GM23338 (cell line): ENCODE results near the gene MGAT4B. TPM values are rescaled to one million over a fixed set of nuclear protein-coding genes. Genes with fewer than 3 reads are reported as not detected.

ENCODE experiments used
- ATAC-seq: fragments of 200-7000 bp; cut with Tn5 transposase; 3 replicates; pipeline ENCODE4 v1.9.1; 2020
- DNase-seq: peaks from one replicate; pipeline ENCODE4 v3.0.0-alpha.2; 2015; ENCODE audit warnings: low spot score
- H2AFZ ChIP-seq: fragments of 200-600 bp; sonication (generic); 2 replicates; pipeline ENCODE4 v1.8.0; 2016; ENCODE audit warnings: antibody characterized with exemption, mild to moderate bottlenecking, moderate library complexity
- H3F3A ChIP-seq: fragments of 200-600 bp; sonication (generic); replicated peaks from 2 replicates; pipeline ENCODE4 v1.8.0; 2017; ENCODE audit warnings: antibody characterized with exemption, mixed run types, low read depth
- H3K27ac ChIP-seq: fragments of 200-600 bp; sonication (generic); 2 replicates; pipeline ENCODE4 v1.6.1; 2016; ENCODE audit warnings: low read depth
- H3K27me3 ChIP-seq: fragments of 200-600 bp; sonication (generic); 2 replicates; pipeline ENCODE4 v1.8.0; 2016; ENCODE audit warnings: mild to moderate bottlenecking, mixed run types, moderate library complexity; ENCODE audit not compliant: insufficient read depth
- H3K36me3 ChIP-seq: fragments of 200-600 bp; sonication (generic); 2 replicates; pipeline ENCODE4 v1.8.0; 2016; ENCODE audit warnings: mild to moderate bottlenecking; ENCODE audit not compliant: insufficient read depth
- H3K4me1 ChIP-seq: fragments of 200-600 bp; sonication (generic); 2 replicates; pipeline ENCODE4 v1.8.0; 2016; ENCODE audit warnings: mild to moderate bottlenecking, moderate library complexity; ENCODE audit not compliant: insufficient read depth
- H3K4me2 ChIP-seq: fragments of 200-600 bp; sonication (generic); 2 replicates; pipeline ENCODE4 v1.7.1; 2017; ENCODE audit warnings: mixed run types
- H3K4me3 ChIP-seq: fragments of 200-600 bp; sonication (generic); 2 replicates; pipeline ENCODE4 v1.6.1; 2016; ENCODE audit warnings: mixed run types
- H3K79me2 ChIP-seq: fragments of 200-600 bp; sonication (generic); replicated peaks from 2 replicates; pipeline ENCODE4 v1.8.0; 2017; ENCODE audit warnings: mild to moderate bottlenecking; ENCODE audit not compliant: insufficient read depth
- H3K9me2 ChIP-seq: fragments of 200-600 bp; sonication (generic); 2 replicates; pipeline ENCODE4 v1.8.0; 2017; ENCODE audit not compliant: insufficient read depth
- H4K20me1 ChIP-seq: fragments of 200-600 bp; sonication (generic); replicated peaks from 2 replicates; pipeline ENCODE4 v1.8.0; 2017; ENCODE audit warnings: mild to moderate bottlenecking; ENCODE audit not compliant: insufficient read depth
- H3K27ac Mint-ChIP-seq: 2 replicates; pipeline ENCODE4 v1.8.0; 2020; ENCODE audit warnings: inconsistent platforms, mild to moderate bottlenecking, moderate library complexity, mixed read lengths
- H3K27me3 Mint-ChIP-seq: 3 replicates; pipeline ENCODE4 v1.8.0; 2022; ENCODE audit warnings: low read depth, mild to moderate bottlenecking, moderate library complexity, mixed read lengths, inconsistent platforms; ENCODE audit not compliant: insufficient read depth, poor library complexity
- H3K36me3 Mint-ChIP-seq: 3 replicates; pipeline ENCODE4 v1.8.0; 2021; ENCODE audit warnings: low read depth, mild to moderate bottlenecking, inconsistent platforms, moderate library complexity, mixed read lengths
- H3K4me1 Mint-ChIP-seq: 3 replicates; pipeline ENCODE4 v1.8.0; 2020; ENCODE audit warnings: mild to moderate bottlenecking, inconsistent platforms, mixed read lengths
- H3K4me3 Mint-ChIP-seq: 3 replicates; pipeline ENCODE4 v1.8.0; 2021; ENCODE audit warnings: moderate library complexity, mild to moderate bottlenecking, inconsistent platforms, mixed read lengths
- H3K9me3 Mint-ChIP-seq: 3 replicates; pipeline ENCODE4 v1.8.0; 2020; ENCODE audit warnings: moderate library complexity, mild to moderate bottlenecking, inconsistent platforms, mixed read lengths
- CREB1 ChIP-seq: fragments of 250-450 bp; sonication (Bioruptor Pico); IDR thresholded peaks from 2 replicates; pipeline ENCODE4 v1.5.0; 2020; ENCODE audit warnings: low read depth, mild to moderate bottlenecking, moderate library complexity
- EZH2 ChIP-seq: fragments of 200-600 bp; sonication (generic); IDR thresholded peaks from one replicate; pipeline ENCODE4 v1.8.0; 2017; ENCODE audit warnings: antibody characterized with exemption, mild to moderate bottlenecking, low read depth; ENCODE audit not compliant: unreplicated experiment
- EZH2phosphoT487 ChIP-seq: fragments of 200-600 bp; sonication (generic); IDR thresholded peaks from one replicate; pipeline ENCODE4 v1.8.1; 2018; ENCODE audit warnings: antibody characterized with exemption; ENCODE audit not compliant: unreplicated experiment
- JUNB ChIP-seq: IDR thresholded peaks from one replicate; pipeline ENCODE4 v1.6.1; 2016; ENCODE audit warnings: antibody characterized with exemption; ENCODE audit not compliant: unreplicated experiment
- POLR2AphosphoS5 ChIP-seq: IDR thresholded peaks from 2 replicates; pipeline ENCODE4 v1.6.1; 2016; ENCODE audit warnings: antibody characterized with exemption, low read depth
- STAT1 ChIP-seq: IDR thresholded peaks from one replicate; pipeline ENCODE4 v1.6.1; 2016; ENCODE audit warnings: antibody characterized with exemption; ENCODE audit not compliant: unreplicated experiment
- ZNF331 ChIP-seq: fragments of 250-450 bp; sonication (Bioruptor Pico); IDR thresholded peaks from 2 replicates; pipeline ENCODE4 v1.5.0; 2020; ENCODE audit warnings: low read depth, mild to moderate bottlenecking, moderate library complexity
- long read RNA-seq: library from polyadenylated mRNA; unstranded; transcript quantifications from one replicate; pipeline ENCODE4 v2.0.0, GENCODE V29; 2020; ENCODE audit not compliant: unreplicated experiment
- polyA plus RNA-seq: library from polyadenylated mRNA; unstranded; fragments of >200 nt; fragmentation: Nextera tagmentation; extraction: Ambion mirVana; gene quantifications from 2 replicates; pipeline ENCODE4 v1.2.1, GENCODE V29; 2016
- total RNA-seq: library from RNA; depleted of rRNA; stranded (reverse); fragments of >200 nt; shearing (Covaris generic); gene quantifications from 2 replicates; pipeline ENCODE4 v1.2.3, GENCODE V29; 2014; rRNA removed
- TF ChIP-seq, protein P1 (sequence below): fragments of 250-450 bp; sonication (Bioruptor Pico); IDR thresholded peaks from 2 replicates; pipeline ENCODE4 v1.5.0; 2020; ENCODE audit warnings: mild to moderate bottlenecking, moderate library complexity

Gene MGAT4B
- total RNA-seq (101 and 102 TPM in 2 replicates), polyA plus RNA-seq (32.3 and 37.7 TPM in 2 replicates)
- long read RNA-seq, partial matches to known transcripts: 3 of 3 reads
- long read RNA-seq, other reads (novel, unspliced or antisense): 0 of 3 reads

DNA sequence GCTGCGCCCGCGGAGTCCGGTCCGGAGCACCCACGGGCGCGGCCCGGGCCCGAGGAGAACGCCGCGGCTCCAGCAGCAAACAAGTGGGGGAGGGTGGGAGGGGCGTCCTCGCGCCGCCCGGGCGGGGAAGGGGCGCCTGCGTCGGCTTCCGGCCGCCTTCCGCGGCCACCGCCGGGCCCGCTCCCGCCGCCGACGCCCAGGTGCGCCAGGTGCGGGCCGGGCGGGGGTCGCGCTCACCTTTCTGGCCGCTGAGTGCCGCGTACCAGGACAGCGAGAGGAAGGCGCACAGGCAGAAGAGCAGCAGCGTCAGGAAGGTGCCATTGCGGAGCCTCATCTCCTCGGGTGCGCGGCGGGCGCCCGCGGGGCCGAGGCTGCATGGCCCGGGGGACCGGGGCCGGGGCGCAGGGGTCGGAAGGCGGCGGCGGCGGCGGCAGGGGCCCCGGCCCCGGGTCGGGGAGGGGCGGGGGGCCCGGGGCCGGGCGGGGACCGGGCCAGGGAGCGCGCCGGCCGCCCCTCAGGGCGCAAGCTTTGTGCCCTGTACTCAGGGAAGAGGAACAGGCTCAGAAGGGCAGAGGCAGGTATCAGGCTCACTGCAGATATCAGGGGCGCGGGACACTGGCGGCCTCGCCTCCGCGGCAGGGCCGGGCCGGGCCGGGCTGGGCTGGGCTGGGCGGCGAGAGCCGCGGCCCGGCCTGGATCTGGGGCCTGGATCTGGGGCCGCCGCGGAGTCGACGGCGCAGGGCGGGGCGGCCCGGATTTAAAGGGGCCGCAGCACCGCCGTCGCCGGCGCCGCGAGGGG is at the start of gene MGAT4B:
MGAT4B (minus strand) TSS at position 617 of the 799 bp plus-strand sequence; CDS start at position 334, 283 bp downstream.
- Histone ChIP-seq H3K36me3 (no peaks in the 10 kb centered on the region), H3K27ac (no peak within 1 kb of the TSS), H3K79me2 (peaks cover 22% of the 10 kb centered on the region), H3K4me2 (peak within 1 kb of the TSS; percentile 92), H3F3A (peaks cover 13% of the 10 kb centered on the region), H2AFZ (peak within 1 kb of the TSS; percentile 32; the same call in 1 of the 2 replicates), H3K4me3 (peak within 1 kb of the TSS; percentile 77), H4K20me1 (peaks cover 17% of the 10 kb centered on the region), H3K9me2 (no peaks in the 10 kb centered on the region), H3K4me1 (peaks cover 8% of the 10 kb centered on the region), H3K27me3 (no peaks in the 10 kb centered on the region)
- Mint-ChIP-seq H3K27me3 (peaks cover 27% of the 10 kb centered on the region), H3K36me3 (peaks cover 12% of the 10 kb centered on the region; the same call in 1 of the 3 replicates), H3K9me3 (no peaks in the 10 kb centered on the region), H3K27ac (no peak within 1 kb of the TSS), H3K4me3 (peak within 1 kb of the TSS; percentile 80), H3K4me1 (peaks cover 30% of the 10 kb centered on the region)
- TF ChIP-seq POLR2AphosphoS5 (peak; percentile 82), ZNF331 (CRISPR knock-in tag) (no peak), STAT1 (no peak), EZH2phosphoT487 (no peak), EZH2 (no peak), JUNB (no peak), CREB1 (CRISPR knock-in tag) (peak; percentile 60; the same call in 1 of the 2 replicates)
- TF ChIP-seq, protein P1, sequence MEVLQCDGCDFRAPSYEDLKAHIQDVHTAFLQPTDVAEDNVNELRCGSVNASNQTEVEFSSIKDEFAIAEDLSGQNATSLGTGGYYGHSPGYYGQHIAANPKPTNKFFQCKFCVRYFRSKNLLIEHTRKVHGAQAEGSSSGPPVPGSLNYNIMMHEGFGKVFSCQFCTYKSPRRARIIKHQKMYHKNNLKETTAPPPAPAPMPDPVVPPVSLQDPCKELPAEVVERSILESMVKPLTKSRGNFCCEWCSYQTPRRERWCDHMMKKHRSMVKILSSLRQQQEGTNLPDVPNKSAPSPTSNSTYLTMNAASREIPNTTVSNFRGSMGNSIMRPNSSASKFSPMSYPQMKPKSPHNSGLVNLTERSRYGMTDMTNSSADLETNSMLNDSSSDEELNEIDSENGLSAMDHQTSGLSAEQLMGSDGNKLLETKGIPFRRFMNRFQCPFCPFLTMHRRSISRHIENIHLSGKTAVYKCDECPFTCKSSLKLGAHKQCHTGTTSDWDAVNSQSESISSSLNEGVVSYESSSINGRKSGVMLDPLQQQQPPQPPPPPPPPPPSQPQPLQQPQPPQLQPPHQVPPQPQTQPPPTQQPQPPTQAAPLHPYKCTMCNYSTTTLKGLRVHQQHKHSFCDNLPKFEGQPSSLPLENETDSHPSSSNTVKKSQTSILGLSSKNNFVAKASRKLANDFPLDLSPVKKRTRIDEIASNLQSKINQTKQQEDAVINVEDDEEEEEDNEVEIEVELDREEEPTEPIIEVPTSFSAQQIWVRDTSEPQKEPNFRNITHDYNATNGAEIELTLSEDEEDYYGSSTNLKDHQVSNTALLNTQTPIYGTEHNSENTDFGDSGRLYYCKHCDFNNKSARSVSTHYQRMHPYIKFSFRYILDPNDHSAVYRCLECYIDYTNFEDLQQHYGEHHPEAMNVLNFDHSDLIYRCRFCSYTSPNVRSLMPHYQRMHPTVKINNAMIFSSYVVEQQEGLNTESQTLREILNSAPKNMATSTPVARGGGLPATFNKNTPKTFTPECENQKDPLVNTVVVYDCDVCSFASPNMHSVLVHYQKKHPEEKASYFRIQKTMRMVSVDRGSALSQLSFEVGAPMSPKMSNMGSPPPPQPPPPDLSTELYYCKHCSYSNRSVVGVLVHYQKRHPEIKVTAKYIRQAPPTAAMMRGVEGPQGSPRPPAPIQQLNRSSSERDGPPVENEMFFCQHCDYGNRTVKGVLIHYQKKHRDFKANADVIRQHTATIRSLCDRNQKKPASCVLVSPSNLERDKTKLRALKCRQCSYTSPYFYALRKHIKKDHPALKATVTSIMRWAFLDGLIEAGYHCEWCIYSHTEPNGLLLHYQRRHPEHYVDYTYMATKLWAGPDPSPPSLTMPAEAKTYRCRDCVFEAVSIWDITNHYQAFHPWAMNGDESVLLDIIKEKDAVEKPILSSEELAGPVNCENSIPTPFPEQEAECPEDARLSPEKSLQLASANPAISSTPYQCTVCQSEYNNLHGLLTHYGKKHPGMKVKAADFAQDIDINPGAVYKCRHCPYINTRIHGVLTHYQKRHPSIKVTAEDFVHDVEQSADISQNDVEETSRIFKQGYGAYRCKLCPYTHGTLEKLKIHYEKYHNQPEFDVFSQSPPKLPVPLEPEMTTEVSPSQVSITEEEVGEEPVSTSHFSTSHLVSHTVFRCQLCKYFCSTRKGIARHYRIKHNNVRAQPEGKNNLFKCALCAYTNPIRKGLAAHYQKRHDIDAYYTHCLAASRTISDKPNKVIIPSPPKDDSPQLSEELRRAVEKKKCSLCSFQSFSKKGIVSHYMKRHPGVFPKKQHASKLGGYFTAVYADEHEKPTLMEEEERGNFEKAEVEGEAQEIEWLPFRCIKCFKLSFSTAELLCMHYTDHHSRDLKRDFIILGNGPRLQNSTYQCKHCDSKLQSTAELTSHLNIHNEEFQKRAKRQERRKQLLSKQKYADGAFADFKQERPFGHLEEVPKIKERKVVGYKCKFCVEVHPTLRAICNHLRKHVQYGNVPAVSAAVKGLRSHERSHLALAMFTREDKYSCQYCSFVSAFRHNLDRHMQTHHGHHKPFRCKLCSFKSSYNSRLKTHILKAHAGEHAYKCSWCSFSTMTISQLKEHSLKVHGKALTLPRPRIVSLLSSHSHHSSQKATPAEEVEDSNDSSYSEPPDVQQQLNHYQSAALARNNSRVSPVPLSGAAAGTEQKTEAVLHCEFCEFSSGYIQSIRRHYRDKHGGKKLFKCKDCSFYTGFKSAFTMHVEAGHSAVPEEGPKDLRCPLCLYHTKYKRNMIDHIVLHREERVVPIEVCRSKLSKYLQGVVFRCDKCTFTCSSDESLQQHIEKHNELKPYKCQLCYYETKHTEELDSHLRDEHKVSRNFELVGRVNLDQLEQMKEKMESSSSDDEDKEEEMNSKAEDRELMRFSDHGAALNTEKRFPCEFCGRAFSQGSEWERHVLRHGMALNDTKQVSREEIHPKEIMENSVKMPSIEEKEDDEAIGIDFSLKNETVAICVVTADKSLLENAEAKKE (CRISPR knock-in tag): no peak
- peak; percentile 62 for ATAC-seq
- DNase-seq: peak; percentile 85
